ENCODE data around the gene NPC1L1.

- TF ChIP-seq CTCF (conservative IDR thresholded peaks at IDR 0.05; ENCODE audit: low read depth, low read length): no peak
- TF ChIP-seq CEBPB (IDR thresholded peaks at IDR 0.05; ENCODE audit: low read depth, low read length): no peak
- no peak for TF ChIP-seq MAZ (IDR thresholded peaks at IDR 0.05; ENCODE audit: borderline replicate concordance, low read depth, low read length)
- no peak for TF ChIP-seq RFX5 (IDR thresholded peaks at IDR 0.05; ENCODE audit: low read depth, low read length)
- TF ChIP-seq RCOR1 (IDR thresholded peaks at IDR 0.05; ENCODE audit: insufficient replicate concordance, low read length): no peak
Measured at GRCh38 chr7:44470628-44471245, 70.4 kb downstream of the NPC1L1 start.
